Epidermal melanocyte (primary cell): ENCODE results near the gene HTR2B.
"Not testable (repeated sequence)": the region's sequence is repeated elsewhere in the genome, so short reads cannot be mapped to it uniquely, and the experiment has no call there.

Source experiments
- DNase-seq: peaks from one replicate; pipeline ENCODE4 v3.0.0; 2011; ENCODE audit warnings: low spot score; ENCODE audit not compliant: insufficient read length

Gene HTR2B

GRCh38 chr2:231093933-231094332 is 30.9 kb downstream of the HTR2B start:
- no peak for DNase-seq

- no peak for DNase-seq
Observed at GRCh38 chr2:231088754-231089153, 36.1 kb downstream of the HTR2B start.

- DNase-seq: no peak
Observed at GRCh38 chr2:231084565-231084964, 40.3 kb downstream of the HTR2B start.

GRCh38 chr2:231069379-231070054 is 55.3 kb downstream of the HTR2B start:
- no peak for DNase-seq

GRCh38 chr2:231068525-231069222 is 56.2 kb downstream of the HTR2B start:
- no peak for DNase-seq

GRCh38 chr2:231067531-231067930 is 57.3 kb downstream of the HTR2B start:
- DNase-seq: not testable (repeated sequence)

GRCh38 chr2:231065966-231066365 is 58.9 kb downstream of the HTR2B start:
- DNase-seq: no peak

- DNase-seq: no peak
Observed at GRCh38 chr2:231063347-231063746, 61.5 kb downstream of the HTR2B start.

- no peak for DNase-seq
Observed at GRCh38 chr2:231062776-231063175, 62.1 kb downstream of the HTR2B start.

GRCh38 chr2:231059756-231060155 is 65.1 kb downstream of the HTR2B start:
- no peak for DNase-seq

- no peak for DNase-seq
Observed at GRCh38 chr2:231058761-231059550, 65.9 kb downstream of the HTR2B start.
